DND-41 (cell line): ENCODE data around the gene ZMYND10.

ENCODE experiments used
- EZH2 ChIP-seq: IDR thresholded peaks from 3 replicates; pipeline ENCODE4 v1.6.1; 2012; ENCODE audit warnings: borderline replicate concordance, low read depth, mild to moderate bottlenecking, moderate library complexity, low read length, inconsistent platforms; ENCODE audit not compliant: severe bottlenecking
- TF ChIP-seq, protein P1 (sequence below): IDR thresholded peaks from 2 replicates; pipeline ENCODE4 v1.5.1; 2012; ENCODE audit warnings: borderline replicate concordance, low read length, moderate library complexity, mild to moderate bottlenecking; ENCODE audit not compliant: poor library complexity, severe bottlenecking; ENCODE audit errors: extremely low read depth

DNA sequence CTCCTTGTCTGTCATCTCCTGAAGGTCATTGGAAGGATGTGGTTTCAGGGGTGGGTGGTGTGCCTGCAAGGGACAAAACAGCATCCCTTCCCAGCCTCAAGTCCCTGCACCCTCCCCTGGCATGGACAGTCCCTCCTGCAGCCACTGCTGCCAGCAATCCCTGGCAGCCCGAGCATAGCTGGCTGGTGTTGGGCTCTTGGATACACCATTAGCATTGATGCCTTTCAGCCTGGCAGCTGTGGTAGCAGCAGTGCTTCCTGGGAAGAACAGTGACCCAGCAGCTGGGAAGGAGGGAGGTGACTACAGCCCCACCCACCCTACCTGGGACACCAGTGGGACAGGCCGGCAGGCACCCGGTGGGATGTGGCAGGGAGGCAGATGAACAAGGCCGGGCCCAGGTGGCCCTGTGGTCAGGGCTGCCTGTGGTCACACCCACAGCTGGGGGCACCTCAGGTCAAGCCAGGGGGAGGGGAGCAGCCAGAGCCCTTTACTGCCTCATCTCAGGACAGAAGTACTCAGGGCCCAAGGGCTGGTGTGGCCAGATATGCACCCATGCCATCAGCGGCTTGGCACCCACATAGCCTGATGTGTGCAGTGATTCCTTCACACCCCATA lies 46.7 kb upstream of the ZMYND10 start:
- TF ChIP-seq, protein P1, sequence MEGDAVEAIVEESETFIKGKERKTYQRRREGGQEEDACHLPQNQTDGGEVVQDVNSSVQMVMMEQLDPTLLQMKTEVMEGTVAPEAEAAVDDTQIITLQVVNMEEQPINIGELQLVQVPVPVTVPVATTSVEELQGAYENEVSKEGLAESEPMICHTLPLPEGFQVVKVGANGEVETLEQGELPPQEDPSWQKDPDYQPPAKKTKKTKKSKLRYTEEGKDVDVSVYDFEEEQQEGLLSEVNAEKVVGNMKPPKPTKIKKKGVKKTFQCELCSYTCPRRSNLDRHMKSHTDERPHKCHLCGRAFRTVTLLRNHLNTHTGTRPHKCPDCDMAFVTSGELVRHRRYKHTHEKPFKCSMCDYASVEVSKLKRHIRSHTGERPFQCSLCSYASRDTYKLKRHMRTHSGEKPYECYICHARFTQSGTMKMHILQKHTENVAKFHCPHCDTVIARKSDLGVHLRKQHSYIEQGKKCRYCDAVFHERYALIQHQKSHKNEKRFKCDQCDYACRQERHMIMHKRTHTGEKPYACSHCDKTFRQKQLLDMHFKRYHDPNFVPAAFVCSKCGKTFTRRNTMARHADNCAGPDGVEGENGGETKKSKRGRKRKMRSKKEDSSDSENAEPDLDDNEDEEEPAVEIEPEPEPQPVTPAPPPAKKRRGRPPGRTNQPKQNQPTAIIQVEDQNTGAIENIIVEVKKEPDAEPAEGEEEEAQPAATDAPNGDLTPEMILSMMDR: no peak
- no peak for TF ChIP-seq EZH2
